Upper lobe of right lung (tissue), 1 donor: ENCODE results near the gene SCAP. TPM values are rescaled to one million over a fixed set of nuclear protein-coding genes. Genes with fewer than 3 reads are reported as not detected.

Source experiments
- ATAC-seq: fragments of 200-7000 bp; cut with Tn5 transposase; one replicate; pipeline ENCODE4 v1.9.1; 2020; ENCODE audit warnings: mild to moderate bottlenecking, moderate library complexity
- DNase-seq: peaks from one replicate; pipeline ENCODE4 v3.0.0-alpha.2; 2020
- H3K27ac ChIP-seq: fragments of 200-600 bp; one replicate; pipeline ENCODE4 v1.8.0; 2022
- H3K27me3 ChIP-seq: fragments of 200-600 bp; one replicate; pipeline ENCODE4 v1.8.0; 2022; ENCODE audit warnings: mild to moderate bottlenecking
- H3K36me3 ChIP-seq: fragments of 200-600 bp; one replicate; pipeline ENCODE4 v1.8.0; 2022
- H3K4me1 ChIP-seq: fragments of 200-600 bp; one replicate; pipeline ENCODE4 v1.8.0; 2022
- H3K4me3 ChIP-seq: fragments of 200-600 bp; one replicate; pipeline ENCODE4 v1.8.0; 2022; ENCODE audit warnings: mild to moderate bottlenecking
- H3K9me3 ChIP-seq: fragments of 200-600 bp; one replicate; pipeline ENCODE4 v1.8.0; 2022
- intact Hi-C: fragments of 100-400 bp; cut with DNase I; formaldehyde crosslinking; loops from one replicate; pipeline ENCODE4 v1.11.0; 2022
- total RNA-seq: library from RNA; stranded (reverse); fragmentation: NEBNext Ultra II Directional; extraction: Animal tissue kit (Norgen Biotek cat#: 25700); gene quantifications from one replicate; pipeline ENCODE4 v1.2.1, GENCODE V29; 2021
- TF ChIP-seq, protein P1 (sequence below): fragments of 200-600 bp; IDR thresholded peaks from one replicate; pipeline ENCODE4 v1.8.0; 2022; ENCODE audit warnings: antibody characterized with exemption
- donor health status: DM: no; HTN: yes; CAD: no; lungs with severe emphysema.

Gene SCAP
- total RNA-seq, 1 donor from 2014 or later: 66.5 TPM

DNA sequence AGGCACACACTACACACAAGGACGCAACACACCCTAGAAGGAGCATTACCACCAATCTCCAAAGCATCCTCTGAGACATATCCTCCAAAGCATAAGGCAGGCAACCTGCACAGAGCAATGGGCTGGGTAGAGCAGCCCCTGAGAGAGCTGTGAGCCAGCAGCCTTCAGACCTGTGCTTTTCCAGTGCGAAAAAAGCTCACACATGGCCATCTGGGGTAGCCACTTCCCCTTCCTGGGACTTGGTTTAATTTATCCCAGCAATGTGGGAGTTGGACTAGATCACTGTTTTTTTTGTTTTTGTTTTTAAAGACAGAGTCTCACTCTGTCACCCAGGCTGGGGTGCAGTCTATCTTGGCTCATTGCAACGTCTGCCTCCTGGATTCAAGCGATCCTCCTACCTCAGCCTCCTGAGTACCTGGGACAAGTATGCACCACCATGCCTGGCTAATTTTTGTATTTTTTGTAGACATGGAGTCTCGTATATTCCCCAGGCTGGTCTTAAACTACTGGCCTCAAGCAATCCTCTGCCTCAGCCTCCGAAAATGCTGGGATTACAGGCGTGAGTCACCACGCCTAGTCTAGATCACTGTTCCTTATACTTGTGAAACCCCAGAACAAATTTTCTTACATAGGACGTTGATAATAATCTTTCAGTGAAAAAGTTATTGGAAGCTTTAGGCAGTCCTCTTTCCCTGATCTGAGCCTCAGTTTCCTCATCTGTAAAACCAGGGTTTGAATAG lies 76.0 kb downstream of the SCAP start:
- Histone ChIP-seq H3K27me3 (no peaks in the 10 kb centered on the region), H3K4me3 (no peak overlapping the region), H3K36me3 (peaks cover 42% of the 10 kb centered on the region), H3K4me1 (peaks cover 18% of the 10 kb centered on the region), H3K9me3 (no peaks in the 10 kb centered on the region), H3K27ac (no peak overlapping the region)
- DNase-seq: no peak
- intact Hi-C loops: no loop called here
- TF ChIP-seq, protein P1, sequence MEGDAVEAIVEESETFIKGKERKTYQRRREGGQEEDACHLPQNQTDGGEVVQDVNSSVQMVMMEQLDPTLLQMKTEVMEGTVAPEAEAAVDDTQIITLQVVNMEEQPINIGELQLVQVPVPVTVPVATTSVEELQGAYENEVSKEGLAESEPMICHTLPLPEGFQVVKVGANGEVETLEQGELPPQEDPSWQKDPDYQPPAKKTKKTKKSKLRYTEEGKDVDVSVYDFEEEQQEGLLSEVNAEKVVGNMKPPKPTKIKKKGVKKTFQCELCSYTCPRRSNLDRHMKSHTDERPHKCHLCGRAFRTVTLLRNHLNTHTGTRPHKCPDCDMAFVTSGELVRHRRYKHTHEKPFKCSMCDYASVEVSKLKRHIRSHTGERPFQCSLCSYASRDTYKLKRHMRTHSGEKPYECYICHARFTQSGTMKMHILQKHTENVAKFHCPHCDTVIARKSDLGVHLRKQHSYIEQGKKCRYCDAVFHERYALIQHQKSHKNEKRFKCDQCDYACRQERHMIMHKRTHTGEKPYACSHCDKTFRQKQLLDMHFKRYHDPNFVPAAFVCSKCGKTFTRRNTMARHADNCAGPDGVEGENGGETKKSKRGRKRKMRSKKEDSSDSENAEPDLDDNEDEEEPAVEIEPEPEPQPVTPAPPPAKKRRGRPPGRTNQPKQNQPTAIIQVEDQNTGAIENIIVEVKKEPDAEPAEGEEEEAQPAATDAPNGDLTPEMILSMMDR: no peak
- peak; percentile 33 for ATAC-seq

DNA sequence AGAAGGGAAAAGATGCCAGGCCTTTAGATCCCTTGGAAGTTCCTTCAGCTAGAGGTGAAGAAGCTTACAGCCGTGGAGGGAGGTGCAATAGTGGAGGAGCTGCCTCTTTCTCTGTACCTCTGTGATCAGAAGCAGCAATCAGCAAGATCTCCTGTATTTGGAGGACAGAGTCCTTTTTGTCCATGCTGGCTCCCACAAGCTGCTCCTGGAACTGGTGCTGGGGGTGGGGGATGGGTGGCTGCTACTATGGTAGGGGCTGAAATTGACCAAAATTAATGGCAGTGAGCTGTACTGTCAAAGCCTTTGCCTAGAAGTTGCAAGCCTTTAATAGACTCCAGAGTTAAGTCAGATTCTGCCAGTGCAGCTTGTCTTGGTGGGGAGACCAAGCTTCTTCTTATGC lies 76.7 kb downstream of the SCAP start:
- peaks cover 39% of the 10 kb centered on the region for H3K36me3 ChIP-seq
- no peaks in the 10 kb centered on the region for H3K27me3 ChIP-seq
- peaks cover 20% of the 10 kb centered on the region for H3K4me1 ChIP-seq
- no peak overlapping the region for H3K27ac ChIP-seq
- ATAC-seq (no peak), DNase-seq (no peak)
- no peaks in the 10 kb centered on the region for H3K9me3 ChIP-seq
- H3K4me3 ChIP-seq: no peak overlapping the region
- intact Hi-C loops: no loop called here
- TF ChIP-seq, protein P1: no peak

DNA sequence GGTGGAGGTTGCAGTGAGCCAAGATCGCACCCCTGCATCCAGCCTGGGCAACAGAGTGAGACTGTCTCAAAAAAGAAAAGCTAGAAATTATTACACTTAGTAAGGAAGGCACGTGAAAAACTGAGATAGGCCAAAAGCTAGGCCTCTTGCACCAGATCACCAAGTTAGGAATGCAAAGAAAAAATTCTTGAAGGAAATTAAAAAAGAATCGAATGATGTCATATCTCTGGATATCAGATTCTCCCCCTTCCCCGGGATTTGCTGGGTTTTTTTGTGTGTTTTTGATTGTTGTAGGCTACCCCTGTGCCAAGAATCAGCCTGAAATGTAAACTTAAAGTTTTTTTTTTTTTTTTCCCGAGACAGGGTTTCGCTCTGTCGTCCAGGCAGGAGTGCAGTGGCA lies 77.5 kb downstream of the SCAP start:
- H3K4me1 ChIP-seq: peaks cover 25% of the 10 kb centered on the region

DNA sequence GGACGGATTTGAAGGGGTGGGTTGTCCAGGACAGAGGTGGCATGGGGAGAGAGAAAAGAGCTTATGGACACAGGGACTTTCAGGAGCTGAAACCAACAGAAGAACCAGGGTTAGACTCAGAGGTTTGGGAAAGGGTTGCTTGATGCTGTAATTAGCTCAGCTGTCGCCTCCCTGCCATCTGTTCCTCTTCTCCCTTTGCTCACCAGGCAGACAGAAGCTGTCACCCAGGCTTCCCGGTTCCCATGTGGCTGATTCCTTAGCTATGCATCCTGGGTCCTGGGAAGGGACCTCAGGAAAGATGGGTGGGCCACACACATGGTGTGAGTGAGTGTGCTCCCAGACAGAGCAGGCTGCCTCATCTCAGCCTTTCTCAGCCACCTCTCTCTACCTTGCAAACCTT lies 80.9 kb downstream of the SCAP start:
- ATAC-seq (peak; percentile 32), DNase-seq (no peak)

More for the DNA sequence above, 77.5 kb downstream of the SCAP start:
- H3K36me3 ChIP-seq: peaks cover 31% of the 10 kb centered on the region
- no peaks in the 10 kb centered on the region for H3K27me3 ChIP-seq
- DNase-seq (no peak), ATAC-seq (no peak)
- TF ChIP-seq, protein P1: no peak
- no peak overlapping the region for H3K4me3 ChIP-seq
- peak overlapping the region; percentile 24 for H3K27ac ChIP-seq
- intact Hi-C loops: no loop called here
- no peaks in the 10 kb centered on the region for H3K9me3 ChIP-seq

DNA sequence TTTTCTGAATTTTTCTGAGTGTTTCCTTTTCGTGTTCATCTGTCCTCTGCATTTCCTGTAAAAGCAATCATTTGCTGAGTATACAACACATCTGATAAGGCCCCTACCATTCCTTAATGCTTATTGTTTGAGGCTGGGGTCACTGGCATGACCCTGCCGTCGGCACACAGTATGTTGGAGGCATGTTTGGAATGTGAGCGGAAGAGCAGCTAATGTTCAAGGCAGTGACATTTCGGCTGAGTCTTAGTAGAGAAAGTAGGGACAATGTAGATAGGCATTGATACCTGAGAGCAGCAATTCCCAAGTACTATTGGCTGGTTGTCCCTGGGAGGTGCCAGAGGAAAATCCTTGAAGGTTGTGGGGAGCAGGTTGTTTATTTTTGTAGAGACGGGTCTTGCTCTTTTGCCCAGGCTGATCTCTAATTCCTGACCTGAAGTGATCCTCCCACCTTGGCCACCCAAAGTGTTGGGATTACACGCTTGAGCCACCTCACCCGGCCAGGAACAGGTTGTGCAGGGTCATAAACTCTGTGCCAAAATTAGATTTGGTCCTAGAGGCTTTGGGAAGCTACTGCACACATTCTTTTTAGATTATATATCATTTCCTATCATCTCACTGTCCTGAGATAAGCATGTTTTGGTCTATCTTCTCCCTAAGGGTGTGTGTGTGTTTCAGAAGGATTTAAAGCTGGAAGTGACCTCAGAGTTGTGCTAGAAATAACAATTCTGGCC lies 81.4 kb downstream of the SCAP start:
- ATAC-seq (no peak), DNase-seq (no peak)
- Histone ChIP-seq H3K4me3 (no peak overlapping the region), H3K9me3 (no peaks in the 10 kb centered on the region), H3K36me3 (peaks cover 28% of the 10 kb centered on the region), H3K27ac (no peak overlapping the region), H3K4me1 (peaks cover 23% of the 10 kb centered on the region), H3K27me3 (no peaks in the 10 kb centered on the region)
- intact Hi-C loops: no loop called here
- TF ChIP-seq, protein P1: no peak

More for the DNA sequence above, 80.9 kb downstream of the SCAP start:
- no peak overlapping the region for H3K4me3 ChIP-seq
- H3K9me3 ChIP-seq: no peaks in the 10 kb centered on the region
- H3K27ac ChIP-seq: no peak overlapping the region
- intact Hi-C loops: no loop called here
- peaks cover 27% of the 10 kb centered on the region for H3K36me3 ChIP-seq
- H3K27me3 ChIP-seq: no peaks in the 10 kb centered on the region
- TF ChIP-seq, protein P1: no peak
- H3K4me1 ChIP-seq: peaks cover 25% of the 10 kb centered on the region
